ENCODE measurements around the gene KDR. TPM values are rescaled to one million over a fixed set of nuclear protein-coding genes. Genes with fewer than 3 reads are reported as not detected.

The KDR gene
- total and polyA plus RNA-seq, 9 of the 15 experiments (the other 6 are each of a cell fraction or from before 2014, with no cell fraction given): 0.13 TPM; not detected in 8

DNA sequence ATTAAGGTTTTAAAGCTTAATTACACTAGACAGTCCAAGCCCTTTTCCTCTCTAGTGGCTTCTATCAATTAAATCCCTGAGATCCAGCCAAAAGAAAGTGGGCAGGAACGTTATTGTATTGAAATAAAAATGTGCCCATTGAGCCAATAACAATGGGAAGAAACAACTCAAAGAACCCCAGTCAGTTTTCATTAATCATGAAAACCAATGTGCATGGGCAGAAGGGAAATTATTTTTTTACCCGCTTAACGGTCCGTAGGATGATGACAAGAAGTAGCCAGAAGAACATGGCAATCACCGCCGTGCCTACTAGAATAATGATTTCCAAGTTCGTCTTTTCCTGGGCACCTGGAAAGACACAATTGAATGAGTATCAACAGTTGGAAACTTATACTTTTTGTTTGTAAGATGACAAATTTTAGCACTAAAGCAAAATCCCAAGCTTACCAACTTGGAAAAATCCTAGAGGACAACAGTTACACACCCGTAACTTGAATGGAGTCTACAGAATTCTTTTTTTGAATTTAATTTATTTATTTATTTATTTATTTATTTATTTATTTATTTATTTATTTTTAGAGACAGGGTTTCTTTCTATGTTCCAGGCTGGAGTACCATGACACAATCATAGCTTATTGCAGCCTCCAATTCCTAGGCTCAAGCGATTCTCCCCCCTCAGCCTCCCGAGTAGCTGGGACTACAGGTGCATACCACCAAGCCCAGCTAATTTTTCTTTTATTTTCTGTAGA, 26.8 kb downstream of the KDR start (continued):
- TF ChIP-seq E2F4 (CRISPR knock-in tag; IDR thresholded peaks at IDR 0.05; ENCODE audit: low read depth): no peak

DNA sequence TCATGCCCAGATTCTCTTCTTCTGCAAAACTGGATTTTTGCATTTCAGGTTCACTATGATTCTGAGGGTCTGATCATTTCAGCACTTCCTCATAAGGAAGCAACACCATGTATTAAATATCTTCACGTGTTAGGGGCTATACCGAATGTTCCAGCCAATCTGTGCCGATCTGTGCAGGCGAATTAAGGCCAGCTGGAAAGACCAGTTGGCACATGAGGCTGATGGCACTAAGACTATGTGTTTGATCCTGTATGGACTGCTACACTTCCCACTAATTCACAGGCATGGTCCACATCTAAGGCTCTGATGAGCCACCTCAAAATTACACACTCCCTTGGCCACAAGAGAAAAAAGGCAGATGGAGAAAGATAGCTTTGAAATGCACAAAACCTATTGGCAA, 28.8 kb downstream of the KDR start:
- Histone ChIP-seq H3K27ac (ENCODE audit: extremely low read depth, low read depth, low read length) (no peak overlapping the region), H4K20me1 (replicated peaks; ENCODE audit: control insufficient read depth, insufficient read depth, low read length) (no peaks in the 10 kb centered on the region), H3K9me1 (ENCODE audit: control insufficient read depth, insufficient read depth, low read length) (peaks cover 3% of the 10 kb centered on the region), H3K9ac (ENCODE audit: insufficient read depth in 1 of 2, low read depth in 2 of 2, low read length in 2 of 2) (no peak overlapping the region), H3K27me3 (ENCODE audit: control insufficient read depth in 2 of 2, insufficient read depth in 2 of 2, low read length in 2 of 2) (no peaks in the 10 kb centered on the region; a peak in 1 of 5 replicates), H2AFZ (ENCODE audit: low read depth, low read length) (no peak overlapping the region), H3K79me2 (ENCODE audit: control insufficient read depth, insufficient read depth, low read length) (no peaks in the 10 kb centered on the region), H3K4me2 (ENCODE audit: insufficient read depth, low read length) (no peak overlapping the region), H3K9me3 (replicated peaks; ENCODE audit: control insufficient read depth, insufficient read depth, low read depth, low read length) (no peaks in the 10 kb centered on the region), H3K4me3 (no peak overlapping the region), H3K36me3 (ENCODE audit: control insufficient read depth, insufficient read depth, low read length) (no peaks in the 10 kb centered on the region), H3K4me1 (replicated peaks in 1 of 2; ENCODE audit: control insufficient read depth in 2 of 2, insufficient read depth in 2 of 2, low read length in 2 of 2) (no peaks in the 10 kb centered on the region)
- DNase-seq (ENCODE audit: extremely low read depth in 1 of 4, low spot score in 3 of 4) (no peak), ATAC-seq (no peak), FAIRE-seq (no peak)
- CTCF ChIA-PET (ENCODE audit: low intra/inter-chr PET ratio): no interaction called here
- in situ Hi-C loops (cut with MboI) (no loop called here), intact Hi-C loops (cut with micrococcal nuclease) (no loop called here)
- WGBS (ENCODE audit: insufficient coverage, low coverage, missing lambda C conversion rate): 0% methylated on average over 4 of the region's 4 CpGs
- POLR2A ChIA-PET: no interaction called here
- TF ChIP-seq CBX2 (IDR thresholded peaks at IDR 0.05; ENCODE audit: insufficient read depth, low read length, poor library complexity, severe bottlenecking) (no peak), SP1 (CRISPR knock-in tag; IDR thresholded peaks at IDR 0.05) (no peak), HDAC3 (IDR thresholded peaks at IDR 0.05; ENCODE audit: borderline replicate concordance, partially characterized antibody) (no peak), ZNF444 (CRISPR knock-in tag; IDR thresholded peaks at IDR 0.05) (no peak), NFYB (IDR thresholded peaks at IDR 0.05; ENCODE audit: extremely low read depth, insufficient read length) (no peak), ZNF785 (CRISPR knock-in tag; IDR thresholded peaks at IDR 0.05) (no peak), PTTG1 (tag; IDR thresholded peaks at IDR 0.05; ENCODE audit: low read depth) (no peak), CREB1 (IDR thresholded peaks at IDR 0.05) (no peak), CREB1 (CRISPR knock-in tag; IDR thresholded peaks at IDR 0.05) (no peak)
- TF ChIP-seq, protein P1, sequence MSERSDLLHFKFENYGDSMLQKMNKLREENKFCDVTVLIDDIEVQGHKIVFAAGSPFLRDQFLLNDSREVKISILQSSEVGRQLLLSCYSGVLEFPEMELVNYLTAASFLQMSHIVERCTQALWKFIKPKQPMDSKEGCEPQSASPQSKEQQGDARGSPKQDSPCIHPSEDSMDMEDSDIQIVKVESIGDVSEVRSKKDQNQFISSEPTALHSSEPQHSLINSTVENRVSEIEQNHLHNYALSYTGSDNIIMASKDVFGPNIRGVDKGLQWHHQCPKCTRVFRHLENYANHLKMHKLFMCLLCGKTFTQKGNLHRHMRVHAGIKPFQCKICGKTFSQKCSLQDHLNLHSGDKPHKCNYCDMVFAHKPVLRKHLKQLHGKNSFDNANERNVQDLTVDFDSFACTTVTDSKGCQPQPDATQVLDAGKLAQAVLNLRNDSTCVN (CRISPR knock-in tag; IDR thresholded peaks at IDR 0.05): no peak
- no TSS peak for BruUV-seq (replicated peaks)
